Muscle of arm (tissue), 12 donors: ENCODE results near the gene APOL2. TPM values are rescaled to one million over a fixed set of nuclear protein-coding genes. Genes with fewer than 3 reads are reported as not detected.
"Not testable (repeated sequence)": the region's sequence is repeated elsewhere in the genome, so short reads cannot be mapped to it uniquely, and the experiment has no call there.

Experiments used
- DNase-seq: peaks from one replicate; pipeline ENCODE4 v3.0.0-alpha.2; 2013
- polyA plus RNA-seq, 12 donors: library from polyadenylated mRNA; unstranded; fragments of 120-200 nt; gene quantifications; one replicate each; pipeline ENCODE4 v1.2.1, GENCODE V29; 2013; ENCODE audit not compliant: insufficient read length in 12 of 12

The APOL2 gene
- polyA plus RNA-seq, 12 donors = 15.2 to 170 (median 21.8) TPM

- DNase-seq = no peak
These were observed 15.8 kb downstream of the APOL2 start for GRCh38 chr22:36223504-36223903.

GRCh38 chr22:36222887-36223450 is 16.4 kb downstream of the APOL2 start:
- no peak for DNase-seq

GRCh38 chr22:36221799-36222751 is 17.3 kb downstream of the APOL2 start:
- DNase-seq = peak; percentile 50

- no peak for DNase-seq
These were observed 18.8 kb downstream of the APOL2 start for GRCh38 chr22:36220451-36220921.

DNA sequence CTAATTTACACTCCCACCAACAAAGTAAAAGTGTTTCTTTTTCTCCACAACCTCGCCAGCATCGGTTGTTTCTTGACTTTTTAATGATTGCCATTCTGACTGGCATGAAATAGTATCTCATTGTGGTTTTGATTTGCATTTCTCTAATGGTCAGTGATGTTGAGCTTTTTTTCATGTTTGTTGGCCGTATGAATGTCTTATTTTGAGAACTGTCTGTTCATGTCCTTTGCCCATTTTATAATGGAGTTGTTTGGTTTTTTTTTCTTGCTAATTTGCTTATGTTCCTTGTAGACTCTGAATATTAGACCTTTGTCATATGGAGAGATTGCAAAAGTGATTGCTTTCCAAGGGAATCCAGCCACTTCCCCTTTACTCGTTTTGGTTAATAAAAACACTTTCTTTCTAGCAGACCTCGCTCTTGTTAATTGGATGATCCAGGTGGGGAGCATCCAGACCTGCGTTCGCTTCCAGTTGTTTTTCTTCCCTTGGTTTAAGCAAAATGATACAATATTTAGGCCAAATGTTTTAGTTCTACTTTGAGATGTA is 20.6 kb downstream of the APOL2 start:
- no peak for DNase-seq

- DNase-seq = no peak
These were observed 23.3 kb downstream of the APOL2 start for GRCh38 chr22:36215981-36216380.

GRCh38 chr22:36213586-36213985 is 25.7 kb downstream of the APOL2 start:
- no peak for DNase-seq

DNA sequence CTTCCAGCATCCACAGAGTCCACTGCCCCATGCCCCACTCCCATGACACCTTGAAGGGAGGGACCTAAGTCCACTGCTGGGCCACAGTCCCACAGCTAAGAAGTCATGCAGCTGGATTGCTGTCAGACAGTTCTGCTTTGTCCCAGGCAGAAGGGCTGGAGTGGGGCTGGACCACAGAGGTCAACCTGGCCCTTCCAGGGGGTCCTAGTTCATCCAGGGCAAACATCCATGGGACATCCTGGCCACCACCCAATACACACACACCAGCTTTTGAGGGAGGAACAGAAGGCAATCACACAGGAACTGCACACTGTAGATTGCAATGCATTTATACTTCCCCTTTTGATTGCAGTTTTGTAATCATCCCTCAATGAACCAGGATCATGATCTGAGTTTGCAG is 26.4 kb downstream of the APOL2 start:
- DNase-seq = no peak

GRCh38 chr22:36211237-36211861 is 28.0 kb downstream of the APOL2 start:
- DNase-seq = no peak

GRCh38 chr22:36210224-36210623 is 29.1 kb downstream of the APOL2 start:
- no peak for DNase-seq

GRCh38 chr22:36209488-36209908 is 29.8 kb downstream of the APOL2 start:
- not testable (repeated sequence) for DNase-seq

DNA sequence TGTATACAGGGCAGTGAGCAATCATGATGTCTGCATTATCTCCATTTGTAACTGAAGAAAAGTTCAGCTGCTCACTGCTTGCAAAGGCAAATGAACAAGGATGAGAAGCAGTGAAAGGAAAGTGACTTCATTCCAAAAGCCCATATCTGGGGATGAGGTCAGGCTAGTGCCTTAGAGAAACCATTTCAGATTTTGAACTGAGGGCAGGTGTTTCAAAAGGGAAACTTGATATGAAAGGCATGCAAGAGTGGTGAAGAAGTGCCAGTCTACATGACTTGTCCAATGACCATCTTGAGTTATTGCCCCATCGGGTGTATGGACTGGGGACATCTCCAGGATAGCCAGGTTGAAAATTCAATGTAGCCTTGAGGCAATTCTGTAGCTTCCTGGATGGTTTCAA is 30.4 kb downstream of the APOL2 start:
- no peak for DNase-seq

DNA sequence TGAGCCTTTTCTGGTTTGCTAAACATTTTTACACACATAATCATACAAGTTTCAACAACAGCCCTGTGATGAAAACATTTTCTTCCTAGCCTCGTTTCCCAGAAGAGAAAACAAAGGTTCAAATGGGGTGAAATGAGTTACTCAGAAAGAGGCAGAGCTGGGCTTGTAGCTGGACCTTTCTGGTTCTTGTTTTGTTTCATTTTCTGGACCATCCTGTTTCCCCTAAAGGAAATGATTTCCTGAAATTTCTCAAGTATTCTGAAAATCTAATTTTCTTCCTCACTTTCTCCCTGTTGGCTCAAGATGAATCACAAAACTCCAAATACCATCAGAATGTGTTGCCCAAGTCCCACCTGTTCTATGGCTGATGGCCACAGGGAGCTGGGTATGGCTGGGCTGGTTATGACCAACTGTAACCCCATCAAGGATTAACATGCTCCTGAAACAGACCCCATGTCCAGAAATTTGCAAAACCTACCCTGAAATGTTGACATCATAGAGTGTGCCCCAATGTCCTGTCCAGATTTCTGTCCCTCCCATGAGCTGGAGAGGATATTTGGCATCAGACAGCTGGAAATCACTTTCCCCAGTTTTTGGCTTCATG is 31.1 kb downstream of the APOL2 start:
- DNase-seq = no peak

DNA sequence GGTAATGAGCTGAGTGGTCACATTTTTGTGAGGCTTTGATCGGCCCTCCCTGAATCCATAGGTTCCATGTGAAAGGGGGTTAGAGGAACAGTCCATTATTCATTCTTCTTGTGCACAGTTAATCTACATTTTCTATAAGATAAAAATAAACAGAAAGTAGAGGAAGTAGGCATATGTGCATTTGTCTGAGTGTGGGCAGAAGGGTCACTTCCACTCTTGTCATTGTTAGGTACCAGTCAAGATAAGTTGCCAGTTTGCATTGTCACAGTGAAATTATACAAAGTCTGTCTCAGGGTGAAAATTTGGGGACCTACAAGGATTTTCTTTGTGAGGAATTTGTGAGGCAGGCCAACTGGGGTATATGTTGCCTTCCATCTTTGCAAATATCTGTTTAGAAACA is 33.1 kb downstream of the APOL2 start:
- no peak for DNase-seq

DNA sequence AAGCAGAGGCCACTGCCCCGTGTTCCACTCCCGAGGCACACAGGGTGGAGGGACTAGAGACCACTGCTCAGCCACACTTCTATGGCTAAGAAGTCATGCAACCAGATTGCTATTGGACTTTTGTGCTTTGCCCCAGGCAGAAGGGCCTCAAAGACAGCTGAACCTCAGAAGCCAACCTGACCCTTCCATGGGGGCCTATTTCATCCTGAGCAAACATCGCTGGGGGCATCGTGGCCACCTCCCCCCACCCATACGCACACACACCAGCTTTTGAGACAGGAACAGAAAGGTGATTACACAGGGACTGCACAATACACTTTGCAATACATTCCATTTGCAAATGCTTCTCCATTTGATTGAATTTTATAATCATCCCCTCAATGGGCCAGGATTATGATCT is 33.8 kb downstream of the APOL2 start:
- not testable (repeated sequence) for DNase-seq

- no peak for DNase-seq
These were observed 34.7 kb downstream of the APOL2 start for GRCh38 chr22:36204632-36205015.

DNA sequence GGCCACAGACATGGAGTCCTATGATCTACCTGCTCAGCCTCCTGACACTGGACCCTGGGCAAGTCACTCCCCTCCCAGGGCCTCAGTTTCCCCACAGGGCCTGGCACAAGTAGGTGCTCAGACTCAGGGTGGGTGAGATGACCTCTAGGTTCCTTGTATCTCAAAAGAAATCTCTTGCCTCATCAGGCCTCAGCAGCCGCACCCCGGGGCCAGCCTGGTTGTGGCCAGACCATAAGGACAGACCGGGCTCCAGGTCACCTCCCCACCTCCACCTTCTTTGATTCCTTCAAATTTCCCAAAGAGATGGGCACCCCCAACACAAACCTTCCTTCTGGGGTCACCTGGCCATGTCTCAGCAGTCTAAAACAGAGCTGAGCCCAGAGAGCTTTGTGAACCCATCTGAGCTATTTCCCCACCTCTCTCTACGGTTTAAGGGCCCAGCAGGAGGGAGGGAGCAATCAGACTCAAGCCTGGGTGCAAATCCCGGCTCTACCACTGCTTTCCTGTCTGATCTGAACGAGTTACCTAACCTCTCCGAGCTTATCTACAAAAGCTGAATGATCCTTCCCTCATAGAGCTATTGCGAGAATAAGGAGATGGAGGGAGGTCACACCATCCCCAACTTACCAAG is 35.2 kb downstream of the APOL2 start:
- no peak for DNase-seq

GRCh38 chr22:36203441-36203840 is 35.9 kb downstream of the APOL2 start:
- DNase-seq = not testable (repeated sequence)

GRCh38 chr22:36202906-36203305 is 36.4 kb downstream of the APOL2 start:
- not testable (repeated sequence) for DNase-seq

- peak; percentile 78 for DNase-seq
These were observed 37.6 kb downstream of the APOL2 start, which contains the start of gene APOL4 for GRCh38 chr22:36201630-36202319. APOL4 (minus strand) TSS chr22:36201809; CDS start chr22:36201734, 75 bp downstream.

DNA sequence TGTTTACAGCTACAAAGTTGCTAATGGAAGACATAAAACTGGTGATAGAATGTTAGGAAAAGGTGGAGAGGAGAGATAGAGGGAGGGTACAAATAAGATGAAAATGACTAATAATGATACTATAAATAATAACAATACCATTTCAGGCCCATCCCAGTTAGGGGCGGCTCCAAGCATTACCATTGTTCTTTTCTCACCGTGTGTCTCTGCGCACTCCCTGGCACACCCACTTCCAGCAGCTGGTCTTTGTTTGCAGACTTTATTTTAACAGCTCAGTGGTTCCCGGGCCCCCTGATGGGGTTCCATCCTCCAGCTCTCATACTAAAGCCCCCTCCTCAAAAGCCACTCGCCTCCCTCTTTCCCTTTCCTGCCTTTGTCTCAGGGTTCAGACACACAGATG is 38.3 kb downstream of the APOL2 start:
- not testable (repeated sequence) for DNase-seq
